HL-60 (cell line): Measurements from ENCODE around the gene ASIC3.

Experiments
- DNase-seq, 2 experiments: peaks; one replicate each; pipeline ENCODE4 v3.0.0-alpha.2; 2010 to 2020; ENCODE audit warnings: low read depth in 1 of 2, low spot score in 1 of 2
- H3K27ac ChIP-seq: fragments of 250-450 bp; sonication (Bioruptor Pico); replicated peaks from 2 replicates; pipeline ENCODE4 v1.5.1; 2020; ENCODE audit warnings: mild to moderate bottlenecking, moderate library complexity
- H3K27me3 ChIP-seq: fragments of 250-450 bp; sonication (Bioruptor Pico); 2 replicates; pipeline ENCODE4 v1.5.1; 2021; ENCODE audit warnings: mild to moderate bottlenecking, moderate library complexity; ENCODE audit not compliant: insufficient read depth, poor library complexity, severe bottlenecking
- H3K4me3 ChIP-seq: replicated peaks from 2 replicates; pipeline ENCODE4 v1.5.1; 2011; ENCODE audit warnings: mild to moderate bottlenecking, control low read depth, low read length; ENCODE audit not compliant: insufficient read depth
- CTCF ChIP-seq: IDR thresholded peaks from one replicate; pipeline ENCODE4 v1.5.1; 2011; ENCODE audit warnings: low read length, control low read depth, inconsistent platforms; ENCODE audit not compliant: insufficient read depth
- GABPA ChIP-seq: IDR thresholded peaks from 2 replicates; pipeline ENCODE4 v1.6.1; 2012; ENCODE audit warnings: low read depth
- POLR2AphosphoS5 ChIP-seq: IDR thresholded peaks from 2 replicates; pipeline ENCODE4 v1.6.1; 2012; ENCODE audit warnings: low read depth
- REST ChIP-seq: IDR thresholded peaks from 2 replicates; pipeline ENCODE4 v1.6.1; 2012; ENCODE audit warnings: low read depth; ENCODE audit not compliant: insufficient replicate concordance
- SPI1 ChIP-seq: IDR thresholded peaks from 2 replicates; pipeline ENCODE4 v1.6.1; 2012; ENCODE audit warnings: low read depth, mild to moderate bottlenecking, borderline replicate concordance

ASIC3 gene

GRCh38 chr7:151095828-151096475, 47.6 kb downstream of the ASIC3 start:
- no peaks in the 10 kb centered on the region for H3K27me3 ChIP-seq
- no peak for TF ChIP-seq SPI1
- no peak for TF ChIP-seq POLR2AphosphoS5
- no peak for TF ChIP-seq GABPA
- no peak for TF ChIP-seq REST
- no peak for TF ChIP-seq CTCF
- H3K27ac ChIP-seq = no peak overlapping the region
- H3K4me3 ChIP-seq = no peak overlapping the region
- DNase-seq = no peak

- Histone ChIP-seq H3K27me3 (no peaks in the 10 kb centered on the region), H3K27ac (no peak overlapping the region), H3K4me3 (no peak overlapping the region)
- no peak for DNase-seq
- TF ChIP-seq GABPA (no peak), POLR2AphosphoS5 (no peak), CTCF (no peak), REST (no peak), SPI1 (no peak)
These were observed 51.3 kb downstream of the ASIC3 start for GRCh38 chr7:151099486-151100211.

GRCh38 chr7:151100921-151101320, 52.6 kb downstream of the ASIC3 start:
- TF ChIP-seq SPI1 (no peak), REST (no peak), GABPA (no peak), CTCF (no peak), POLR2AphosphoS5 (no peak)
- Histone ChIP-seq H3K4me3 (no peak overlapping the region), H3K27ac (no peak overlapping the region), H3K27me3 (no peaks in the 10 kb centered on the region)
- DNase-seq = no peak
